ENCODE measurements around the gene ZFP69B. TPM values are rescaled to one million over a fixed set of nuclear protein-coding genes. Genes with fewer than 3 reads are reported as not detected.

Gene ZFP69B
- total RNA-seq, 1 donor from 2014 or later, result 10.5 TPM

GRCh38 chr1:40416709-40417108, 33.6 kb upstream of the ZFP69B start:
- H3K4me3 Mint-ChIP-seq (ENCODE audit: low read depth), result no peak overlapping the region
- no peak overlapping the region for H3K27ac Mint-ChIP-seq
- peaks cover 21% of the 10 kb centered on the region for H3K36me3 Mint-ChIP-seq (ENCODE audit: insufficient read depth)
- H3K27me3 Mint-ChIP-seq, result no peaks in the 10 kb centered on the region
- H3K9me3 Mint-ChIP-seq (ENCODE audit: low read depth), result no peaks in the 10 kb centered on the region
- no peak for DNase-seq (ENCODE audit: low spot score, unreplicated experiment)
- no peak for TF ChIP-seq CTCF (IDR thresholded peaks at IDR 0.05; ENCODE audit: unreplicated experiment)
- peaks cover 9% of the 10 kb centered on the region for H3K4me1 Mint-ChIP-seq (ENCODE audit: low read depth)

DNA sequence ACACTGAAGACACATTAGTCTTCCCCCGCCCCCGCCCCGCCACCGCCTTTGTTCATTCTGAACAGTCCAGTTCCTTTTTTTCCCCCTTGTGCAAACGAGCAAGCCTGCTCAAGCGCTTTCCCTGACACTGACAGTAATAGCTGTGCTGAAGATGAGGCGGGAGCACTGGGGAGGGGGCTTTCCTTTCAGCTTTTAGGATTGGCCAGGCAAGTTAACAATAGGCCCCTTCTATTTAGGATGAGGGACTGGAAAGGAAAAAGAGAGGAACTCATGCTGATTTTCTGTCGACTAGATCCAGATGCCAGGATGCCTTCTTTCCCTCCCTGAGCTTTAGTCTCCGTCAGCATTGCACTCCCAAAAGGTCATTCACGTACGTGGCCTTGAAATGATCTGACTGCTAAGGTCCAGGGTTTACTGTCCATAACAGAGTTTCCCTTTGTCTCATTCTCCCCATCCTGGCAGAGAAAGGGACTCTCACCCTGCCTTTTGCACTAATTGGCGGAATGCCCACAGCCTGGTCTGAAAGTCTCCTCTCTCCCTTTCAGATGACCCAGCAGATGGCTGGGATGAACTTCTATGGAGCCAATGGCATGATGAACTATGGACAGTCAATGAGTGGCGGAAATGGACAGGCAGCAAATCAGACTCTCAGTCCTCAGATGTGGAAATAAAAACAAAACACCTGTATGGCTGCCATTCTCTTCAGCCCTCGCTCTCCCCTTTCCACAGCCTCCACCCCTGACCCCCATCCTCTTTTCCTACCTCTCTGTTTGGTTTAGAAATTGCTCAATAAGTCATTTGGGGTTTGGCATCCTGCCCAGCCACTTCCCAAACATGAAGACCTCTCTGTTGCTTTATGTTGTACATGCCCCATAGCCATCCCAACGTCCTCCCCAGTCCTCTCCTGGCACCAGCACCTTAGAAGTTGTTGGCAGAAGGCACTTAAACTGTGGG, 28.6 kb upstream of the ZFP69B start:
- Mint-ChIP-seq H3K4me3 (ENCODE audit: low read depth) (peak overlapping the region; percentile 29), H3K9me3 (ENCODE audit: low read depth) (peaks cover 2% of the 10 kb centered on the region), H3K4me1 (ENCODE audit: low read depth) (peaks cover 18% of the 10 kb centered on the region), H3K36me3 (ENCODE audit: insufficient read depth) (peaks cover 22% of the 10 kb centered on the region), H3K27ac (peak overlapping the region; percentile 29), H3K27me3 (no peaks in the 10 kb centered on the region)
- TF ChIP-seq CTCF (IDR thresholded peaks at IDR 0.05; ENCODE audit: unreplicated experiment), result no peak
- DNase-seq (ENCODE audit: low spot score, unreplicated experiment), result no peak

- peak overlapping the region; percentile 71 for H3K27ac Mint-ChIP-seq
- H3K4me1 Mint-ChIP-seq (ENCODE audit: low read depth), result peaks cover 18% of the 10 kb centered on the region
- TF ChIP-seq CTCF (IDR thresholded peaks at IDR 0.05; ENCODE audit: unreplicated experiment), result no peak
- H3K27me3 Mint-ChIP-seq, result no peaks in the 10 kb centered on the region
- no peak overlapping the region for H3K4me3 Mint-ChIP-seq (ENCODE audit: low read depth)
- H3K9me3 Mint-ChIP-seq (ENCODE audit: low read depth), result peaks cover 3% of the 10 kb centered on the region
- DNase-seq (ENCODE audit: low spot score, unreplicated experiment), result no peak
- peaks cover 18% of the 10 kb centered on the region for H3K36me3 Mint-ChIP-seq (ENCODE audit: insufficient read depth)
These were observed 27.5 kb upstream of the ZFP69B start for GRCh38 chr1:40422630-40423263.

GRCh38 chr1:40423264-40423642, 27.0 kb upstream of the ZFP69B start:
- Mint-ChIP-seq H3K27me3 (no peaks in the 10 kb centered on the region), H3K4me3 (ENCODE audit: low read depth) (no peak overlapping the region), H3K36me3 (ENCODE audit: insufficient read depth) (peaks cover 14% of the 10 kb centered on the region), H3K4me1 (ENCODE audit: low read depth) (peaks cover 18% of the 10 kb centered on the region), H3K9me3 (ENCODE audit: low read depth) (peaks cover 3% of the 10 kb centered on the region), H3K27ac (peak overlapping the region; percentile 71)
- no peak for TF ChIP-seq CTCF (IDR thresholded peaks at IDR 0.05; ENCODE audit: unreplicated experiment)
- DNase-seq (ENCODE audit: low spot score, unreplicated experiment), result no peak

DNA sequence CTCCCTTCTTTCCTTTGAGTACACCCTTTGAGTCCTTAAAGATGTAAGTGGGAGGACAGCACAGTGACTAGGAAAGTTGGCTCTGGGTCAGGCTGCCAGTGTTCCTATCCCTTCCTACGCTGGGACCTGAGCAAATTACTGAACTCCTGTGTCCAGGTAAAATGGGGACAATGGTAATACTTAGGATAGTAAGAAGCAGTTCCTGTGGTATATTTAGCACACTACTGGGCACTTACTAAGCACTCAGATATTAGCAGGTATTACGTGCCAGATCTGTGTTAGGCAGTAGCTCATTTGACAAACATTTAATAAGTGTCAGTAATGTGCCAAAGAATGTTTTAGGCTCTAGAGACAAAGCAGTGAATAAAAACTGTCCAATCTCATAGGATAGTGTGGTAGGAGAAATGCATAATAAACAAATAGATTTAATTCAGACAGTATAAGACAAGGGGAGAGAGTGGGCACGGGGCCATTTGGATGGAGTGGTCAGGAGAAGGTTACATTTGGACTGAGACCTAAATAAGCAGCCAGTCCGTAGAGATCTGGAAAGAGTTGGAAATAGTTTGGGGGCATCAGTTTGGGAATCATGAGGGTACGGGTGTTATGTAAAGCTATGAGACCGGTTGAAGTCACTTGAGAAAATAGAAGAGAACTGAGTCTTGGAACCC, 26.2 kb upstream of the ZFP69B start:
- Mint-ChIP-seq H3K27me3 (no peaks in the 10 kb centered on the region), H3K27ac (no peak overlapping the region), H3K9me3 (ENCODE audit: low read depth) (peaks cover 3% of the 10 kb centered on the region), H3K4me3 (ENCODE audit: low read depth) (no peak overlapping the region), H3K36me3 (ENCODE audit: insufficient read depth) (peaks cover 9% of the 10 kb centered on the region), H3K4me1 (ENCODE audit: low read depth) (peaks cover 18% of the 10 kb centered on the region)
- TF ChIP-seq CTCF (IDR thresholded peaks at IDR 0.05; ENCODE audit: unreplicated experiment), result no peak
- no peak for DNase-seq (ENCODE audit: low spot score, unreplicated experiment)
